Activated CD8-positive, alpha-beta memory T cell treated with anti-CD3 and anti-CD28 coated beads for 36 hours (primary cell): Measurements from ENCODE around the gene VASN. TPM values are rescaled to one million over a fixed set of nuclear protein-coding genes. Genes with fewer than 3 reads are reported as not detected.

Source experiments
- CTCF ChIA-PET: fragments of 350-600 bp; sonication (Branson Sonifier 250); formaldehyde crosslinking; loops from one replicate; lab custom pipeline; 2021; ENCODE audit warnings: antibody characterized with exemption; lab: Charles Lee
- POLR2A ChIA-PET: fragments of 350-600 bp; sonication (Branson Sonifier 250); formaldehyde crosslinking; loops from one replicate; lab custom pipeline; 2021; ENCODE audit warnings: antibody characterized with exemption; lab: Charles Lee
- total RNA-seq, 2 experiments: library from RNA; stranded (reverse); gene quantifications; one replicate each; pipeline ENCODE4 v1.2.3, GENCODE V29; 2021

Gene VASN
- total RNA-seq, 2 experiments from 2014 or later = 0.13 TPM

- POLR2A ChIA-PET = no interaction called here
- CTCF ChIA-PET = no interaction called here
Measured at GRCh38 chr16:4362476-4363135, 9.0 kb upstream of the VASN start.

- CTCF ChIA-PET = no interaction called here
Measured at GRCh38 chr16:4364196-4365013, 7.2 kb upstream of the VASN start.

DNA sequence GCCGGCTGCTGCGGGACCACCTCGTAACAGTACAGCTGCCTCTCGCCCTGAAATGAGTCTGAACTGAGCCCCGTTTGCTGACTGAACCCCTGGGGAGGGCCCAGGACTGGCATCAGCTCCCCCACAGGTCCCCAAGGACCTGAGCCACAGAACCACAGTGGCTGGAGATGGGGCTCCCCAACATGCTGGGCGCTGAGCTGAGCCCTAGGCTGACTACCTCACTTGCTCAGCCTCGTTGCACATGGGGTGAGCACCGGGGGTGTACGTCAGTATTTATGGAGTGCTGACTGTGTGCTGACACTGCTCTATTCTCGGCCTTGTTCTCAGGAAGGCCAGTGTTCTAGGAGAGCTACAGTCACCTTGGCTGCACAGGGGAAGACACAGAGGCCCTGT lies 6.6 kb upstream of the VASN start:
- ChIA-PET POLR2A (no interaction called here), CTCF (interaction anchor here (1.0 kb wide), 1 partner anchor 38 kb away, joined by 4 read pairs; no protein-coding TSS in a partner anchor)

More at GRCh38 chr16:4364196-4365013, 7.2 kb upstream of the VASN start:
- POLR2A ChIA-PET = interaction anchor here (0.6 kb wide), 1 partner anchor 213 kb away, joined by 3 read pairs; no protein-coding TSS in a partner anchor

DNA sequence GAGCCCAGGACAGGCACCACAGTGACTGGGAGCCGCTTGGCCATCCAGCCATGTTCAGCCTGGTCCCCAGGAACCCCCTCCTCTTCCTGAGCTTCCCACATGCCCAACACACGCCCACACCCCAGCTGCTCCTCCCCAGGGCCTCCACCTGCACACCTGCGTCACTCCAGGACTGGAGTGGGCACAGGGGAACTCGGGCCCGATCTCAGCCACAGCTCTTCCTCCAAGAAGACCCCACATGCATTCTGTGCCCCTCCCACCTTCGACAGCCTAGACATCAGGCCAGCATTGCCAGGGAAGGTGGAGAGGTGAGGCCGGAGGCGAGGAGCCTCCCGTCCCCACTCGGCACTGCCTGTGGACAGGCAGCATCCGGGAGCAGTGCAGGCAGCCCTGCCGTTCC lies 6.0 kb upstream of the VASN start:
- CTCF ChIA-PET = interaction anchor here (1.0 kb wide), 1 partner anchor 37 kb away, joined by 4 read pairs; no protein-coding TSS in a partner anchor

DNA sequence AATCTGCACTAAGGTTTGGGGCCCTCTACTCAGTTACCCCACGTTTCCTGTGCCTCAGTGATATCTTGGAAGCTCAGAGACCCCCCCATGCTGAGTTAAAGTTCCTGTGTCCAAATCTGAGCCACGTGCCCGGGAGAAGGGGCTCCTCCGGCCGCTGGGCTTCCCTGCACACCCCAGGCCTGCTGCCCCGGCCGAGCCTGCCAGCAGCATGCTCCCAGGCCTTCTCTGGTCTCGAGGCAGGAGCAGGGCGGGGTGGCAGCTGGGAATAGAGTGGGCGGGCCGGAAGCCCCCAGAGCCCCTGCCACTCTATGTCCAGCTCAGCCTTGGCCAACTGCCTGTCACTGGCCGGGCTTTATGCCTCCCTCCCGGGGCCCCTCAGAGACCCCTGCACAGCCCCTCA lies 5.6 kb upstream of the VASN start:
- ChIA-PET POLR2A (no interaction called here), CTCF (interaction anchor here (1.0 kb wide), 1 partner anchor 37 kb away, joined by 4 read pairs; no protein-coding TSS in a partner anchor)

More for the DNA sequence above, 6.0 kb upstream of the VASN start:
- POLR2A ChIA-PET = no interaction called here

- CTCF ChIA-PET = no interaction called here
- POLR2A ChIA-PET = no interaction called here
Measured at GRCh38 chr16:4367393-4367856, 4.2 kb upstream of the VASN start.

DNA sequence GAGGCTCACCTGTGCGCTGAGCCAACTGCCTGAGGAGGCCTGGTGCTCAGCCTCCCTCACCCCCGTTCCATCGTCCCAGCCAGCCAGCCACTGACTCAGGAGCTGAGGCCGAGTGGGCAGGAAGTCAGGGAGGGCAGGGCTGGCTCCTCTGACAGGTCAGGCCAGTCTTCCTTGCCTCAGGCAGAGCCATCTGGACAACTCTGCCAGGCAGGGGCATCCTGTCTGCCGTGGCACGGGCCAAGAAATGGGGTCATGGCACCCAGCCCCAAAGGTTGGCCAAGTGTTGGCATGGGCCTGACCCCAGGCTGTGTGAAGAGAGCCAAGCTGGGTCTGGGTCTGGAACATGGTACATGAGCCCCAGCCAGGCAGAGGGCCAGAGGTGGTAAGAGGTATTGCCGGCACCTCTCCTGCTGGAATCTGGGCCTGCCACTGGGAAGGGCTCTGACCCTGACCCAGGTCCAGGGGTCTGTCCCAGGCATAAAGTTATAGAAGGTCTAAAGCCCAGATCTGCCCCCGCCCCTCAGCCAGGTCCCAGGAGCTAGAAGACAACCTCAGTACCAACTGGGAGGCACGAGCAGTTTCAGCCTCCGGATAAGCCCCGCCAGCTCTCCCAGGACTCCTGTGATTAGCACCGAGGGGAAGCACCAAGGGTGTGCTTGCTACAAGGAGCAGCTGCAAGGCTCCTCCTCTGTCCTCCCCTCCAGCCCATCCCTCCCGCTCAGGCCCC lies 2.5 kb upstream of the VASN start:
- POLR2A ChIA-PET = no interaction called here

DNA sequence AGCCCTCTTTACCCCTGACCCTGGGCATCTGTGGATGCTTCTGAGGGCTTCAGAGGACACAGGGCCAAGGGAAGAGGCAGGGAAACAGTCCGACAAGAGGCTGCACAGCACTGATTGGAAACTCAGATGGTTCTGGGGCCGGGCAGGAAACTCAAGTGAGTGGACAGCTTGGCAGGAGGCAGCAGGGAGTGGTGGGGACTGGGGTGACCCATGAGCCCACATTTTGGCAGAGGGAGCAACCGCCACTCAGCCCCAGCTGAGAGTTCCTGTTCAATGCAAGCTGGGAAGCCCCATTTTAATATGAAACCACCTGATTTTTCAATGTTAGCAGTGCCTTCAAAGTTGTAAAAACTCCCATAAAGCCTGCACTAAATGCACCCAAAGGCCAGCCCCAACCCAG lies 1.5 kb upstream of the VASN start:
- POLR2A ChIA-PET = no interaction called here
- CTCF ChIA-PET = interaction anchor here (0.9 to 1.6 kb wide), 3 partner anchors 9 to 32 kb away, joined by 3 to 4 read pairs (median 3); no protein-coding TSS in a partner anchor

More for the DNA sequence above, 2.5 kb upstream of the VASN start:
- CTCF ChIA-PET = interaction anchor here (1.6 kb wide), 1 partner anchor 33 kb away, joined by 3 read pairs; no protein-coding TSS in a partner anchor

DNA sequence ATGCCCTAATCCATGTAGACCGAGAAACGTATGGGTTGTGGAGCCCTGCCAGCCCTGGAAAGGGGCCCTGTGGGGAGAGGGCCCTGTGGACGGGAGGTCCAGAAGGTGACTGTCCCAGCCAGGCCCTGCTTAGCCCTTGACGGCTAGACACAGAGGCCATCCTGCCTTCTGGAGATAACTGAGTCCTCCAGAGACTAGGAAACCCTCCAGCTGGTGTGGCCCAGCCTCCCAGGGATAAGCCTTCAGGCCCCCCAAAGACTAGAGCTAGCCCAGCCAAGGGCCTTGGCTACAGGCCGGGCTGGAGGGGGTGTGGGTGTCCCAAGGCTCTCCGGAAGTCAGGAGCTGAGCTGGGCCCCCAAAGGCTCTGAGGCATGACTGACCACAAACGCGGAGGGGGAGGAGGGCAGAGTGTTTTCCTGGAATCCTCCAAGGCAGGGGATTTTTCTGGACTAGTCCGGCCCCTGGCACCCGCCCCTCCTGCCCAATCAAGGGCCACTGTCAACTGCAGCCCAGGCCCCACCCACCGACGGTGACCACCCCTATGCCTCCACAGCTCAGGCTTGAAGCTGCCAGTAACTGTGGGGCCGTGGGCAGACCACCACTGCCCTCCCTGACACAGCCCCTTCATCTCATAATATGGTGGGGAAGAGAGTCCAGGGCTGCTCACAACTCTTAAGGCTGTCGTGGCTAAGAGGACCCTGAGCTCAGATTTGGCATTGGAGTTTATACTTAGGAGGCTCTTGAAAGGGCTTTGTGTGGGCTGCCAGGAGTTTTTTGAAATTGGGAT lies 885 bp upstream of the VASN start:
- ChIA-PET CTCF (interaction anchor here (0.9 to 1.3 kb wide), 3 partner anchors 9 to 97 kb away, joined by 3 to 4 read pairs (median 3); no protein-coding TSS in a partner anchor), POLR2A (no interaction called here)

DNA sequence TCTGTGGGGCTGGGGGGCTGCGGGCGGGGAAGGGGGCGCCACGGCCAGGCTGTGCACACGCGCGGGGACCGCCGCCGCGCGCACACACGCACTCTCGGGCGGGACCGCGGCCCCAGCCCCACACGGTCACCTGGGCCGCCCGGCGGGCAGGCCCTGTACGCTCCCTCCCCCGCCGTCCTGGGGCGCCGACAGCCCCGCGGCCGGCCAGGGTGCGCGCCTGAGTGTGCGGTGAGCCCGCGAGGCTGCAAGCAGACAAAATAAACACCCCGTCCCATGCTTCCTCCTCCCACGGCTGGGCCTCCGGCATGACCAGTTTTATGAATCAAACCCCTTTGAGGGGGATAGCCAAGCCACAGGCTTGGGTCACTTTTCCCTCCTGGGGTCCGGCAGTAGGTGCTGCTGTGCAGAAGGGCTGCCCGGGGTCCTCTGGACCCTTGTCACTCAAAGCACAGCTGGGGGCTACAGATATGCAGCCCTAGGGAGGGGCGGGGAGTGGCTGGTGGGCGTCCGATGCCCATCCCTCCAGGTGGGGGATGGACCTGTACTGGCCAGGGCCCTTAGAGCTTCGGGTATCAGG lies 441 bp downstream of the VASN start:
- POLR2A ChIA-PET = interaction anchor here (0.9 kb wide), 1 partner anchor 14 kb away, joined by 4 read pairs; no protein-coding TSS in a partner anchor
- CTCF ChIA-PET = interaction anchor here (0.6 to 1.2 kb wide), 2 partner anchors 30 to 32 kb away, joined by 3 to 6 read pairs; no protein-coding TSS in a partner anchor

GRCh38 chr16:4372578-4373355 lies 1.1 kb downstream of the VASN start:
- ChIA-PET POLR2A (interaction anchor here (0.5 to 0.9 kb wide), 2 partner anchors 13 to 826 kb away, joined by 3 to 4 read pairs; no protein-coding TSS in a partner anchor), CTCF (interaction anchor here (0.6 to 1.2 kb wide), 3 partner anchors 30 to 31 kb away, joined by 3 to 6 read pairs (median 3); no protein-coding TSS in a partner anchor)

DNA sequence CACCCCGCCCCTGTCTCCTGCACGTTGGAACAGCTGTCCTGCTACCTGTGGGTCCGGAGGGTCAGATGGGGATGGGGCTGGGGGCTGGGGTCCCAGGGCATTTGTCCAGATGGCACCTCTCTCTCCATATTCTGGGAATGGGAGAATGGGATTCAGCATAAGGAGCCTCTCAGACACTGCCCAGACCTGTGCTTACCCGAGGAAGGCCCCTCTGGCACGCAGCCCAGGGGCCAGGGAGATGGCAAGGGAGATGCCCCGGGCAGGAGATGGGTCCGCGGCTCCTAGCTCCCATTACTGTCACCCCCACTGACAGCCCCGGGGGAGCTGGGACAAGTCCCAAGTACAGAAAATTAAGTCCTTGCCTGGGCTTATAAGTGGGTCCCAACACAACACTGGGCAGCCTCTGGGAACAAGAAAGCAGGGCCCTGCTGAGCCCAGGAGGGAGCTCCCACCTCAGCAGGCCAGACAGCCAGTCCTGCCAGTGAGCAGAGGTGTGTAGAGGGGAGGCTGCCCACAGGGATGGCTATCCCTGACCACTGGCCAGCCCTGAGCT lies 1.8 kb downstream of the VASN start:
- CTCF ChIA-PET = interaction anchor here (0.8 kb wide), 1 partner anchor 29 kb away, joined by 3 read pairs; no protein-coding TSS in a partner anchor
- POLR2A ChIA-PET = no interaction called here

DNA sequence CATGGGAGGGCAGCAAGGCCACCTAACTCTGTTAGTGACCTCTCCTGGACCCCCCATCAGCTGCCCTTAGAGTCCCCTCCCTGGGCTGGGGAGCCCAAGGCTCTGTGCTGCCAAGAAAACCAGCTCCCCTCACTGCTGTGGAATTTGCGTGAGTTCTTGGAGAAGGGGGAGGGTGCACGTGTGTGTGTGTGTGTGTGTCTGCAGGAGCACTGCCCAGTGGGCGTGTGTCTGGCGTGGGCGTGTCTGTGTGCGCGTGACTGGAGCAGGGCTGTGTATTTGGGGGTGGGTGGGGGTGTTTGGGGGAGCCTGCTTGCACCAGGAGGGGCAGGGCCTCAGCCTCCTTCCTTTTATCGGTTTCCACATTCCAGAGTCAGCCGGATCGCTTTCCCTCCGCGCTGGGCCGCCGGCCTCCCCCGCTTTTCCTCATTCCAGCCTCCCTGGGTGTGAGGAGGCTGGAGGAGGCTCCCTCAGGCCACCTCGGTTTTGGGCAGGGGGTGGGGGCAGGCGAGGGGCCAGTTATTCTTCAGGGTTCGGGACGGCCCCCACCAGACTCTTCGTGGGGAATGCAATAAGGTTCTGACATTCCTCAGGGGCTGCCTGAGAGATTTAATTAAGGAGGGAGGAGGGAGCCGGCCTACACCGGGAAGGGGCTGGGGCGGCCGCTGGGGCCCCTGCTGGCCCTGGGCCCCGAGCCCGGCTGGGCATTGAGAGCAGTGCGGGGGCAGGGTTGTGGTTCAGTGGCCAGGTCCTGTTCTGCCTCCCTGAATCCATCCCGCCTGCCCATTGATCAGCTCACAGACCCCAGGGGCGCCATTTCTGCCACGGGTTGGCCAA lies 2.5 kb downstream of the VASN start:
- ChIA-PET CTCF (interaction anchor here (0.8 to 1.7 kb wide), 2 partner anchors 28 kb away, joined by 3 to 8 read pairs; no protein-coding TSS in a partner anchor), POLR2A (no interaction called here)

DNA sequence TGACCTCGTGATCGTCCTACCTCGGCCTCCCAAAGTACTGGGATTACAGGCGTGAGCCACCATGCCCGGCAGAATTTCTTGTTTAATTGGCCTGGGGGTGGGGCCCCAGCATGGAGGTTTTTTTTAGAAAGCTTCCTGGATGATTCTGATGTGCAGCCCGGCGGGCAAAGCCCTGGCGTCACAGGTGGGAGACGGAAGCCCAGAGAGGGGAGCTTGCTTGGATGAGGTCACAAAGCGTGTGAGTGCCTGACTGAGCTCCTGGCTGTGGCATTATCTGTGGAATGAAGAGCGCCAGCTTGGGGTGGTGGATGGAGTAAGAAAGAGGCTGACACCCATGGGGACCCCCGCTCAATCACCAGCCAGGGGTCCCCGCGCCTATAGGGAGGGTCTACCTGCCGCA lies 4.1 kb downstream of the VASN start:
- ChIA-PET CTCF (interaction anchor here (1.1 to 1.7 kb wide), 2 partner anchors 16 to 27 kb away, joined by 3 to 8 read pairs; no protein-coding TSS in a partner anchor), POLR2A (no interaction called here)

GRCh38 chr16:4376126-4376892 lies 4.7 kb downstream of the VASN start:
- ChIA-PET POLR2A (no interaction called here), CTCF (interaction anchor here (1.7 kb wide), 1 partner anchor 26 kb away, joined by 8 read pairs; no protein-coding TSS in a partner anchor)
